COLO668 (cell line): ENCODE data around the gene IL6R.

Experiments
- DNase-seq: peaks from one replicate; lab custom pipeline; 2025; ENCODE audit not compliant: unreplicated experiment; lab: John Stamatoyannopoulos, UW

IL6R gene

GRCh38 chr1:154502744-154503115, 97.6 kb downstream of the IL6R start:
- DNase-seq: no peak

GRCh38 chr1:154503898-154504297, 98.8 kb downstream of the IL6R start:
- no peak for DNase-seq

- DNase-seq: no peak
Observed at GRCh38 chr1:154512760-154513159, 107.6 kb downstream of the IL6R start.

GRCh38 chr1:154514066-154514553, 109.0 kb downstream of the IL6R start:
- no peak for DNase-seq

- DNase-seq: no peak
Observed at GRCh38 chr1:154517661-154518060, 112.5 kb downstream of the IL6R start.
